Spleen (tissue), 11 donors: ENCODE measurements around the gene PDE10A. TPM values are rescaled to one million over a fixed set of nuclear protein-coding genes. Genes with fewer than 3 reads are reported as not detected.

Experiments used
- DNase-seq: peaks from one replicate; pipeline ENCODE4 v3.0.0-alpha.2; 2020
- H3K27ac ChIP-seq, 8 donors: fragments of 200-600 bp; sonication (generic) in 7 of 8; 1 replicate in 4 of 8; 2 replicates in 4 of 8; pipeline versions ENCODE4 v1.5.0 to v1.8.0; 2016 to 2021; ENCODE audit warnings: inconsistent platforms in 4 of 8, mild to moderate bottlenecking in 4 of 8, moderate library complexity in 1 of 8
- H3K27me3 ChIP-seq, 7 donors: fragments of 200-600 bp; sonication (generic) in 6 of 7; replicated peaks in 1 of 7; 1 replicate in 4 of 7; 2 replicates in 3 of 7; pipeline versions ENCODE4 v1.5.0 to v1.8.0; 2016 to 2021; ENCODE audit warnings: inconsistent platforms in 3 of 7, mild to moderate bottlenecking in 1 of 7
- H3K36me3 ChIP-seq, 6 donors: fragments of 200-600 bp; sonication (generic) in 5 of 6; 1 replicate in 4 of 6; 2 replicates in 2 of 6; pipeline versions ENCODE4 v1.5.0 to v1.8.0; 2016 to 2021; ENCODE audit warnings: inconsistent platforms in 2 of 6
- H3K4me1 ChIP-seq, 6 donors: fragments of 200-600 bp; sonication (generic) in 5 of 6; 1 replicate in 3 of 6; 2 replicates in 3 of 6; pipeline versions ENCODE4 v1.5.0 to v1.8.0; 2016 to 2021; ENCODE audit warnings: inconsistent platforms in 3 of 6
- H3K4me3 ChIP-seq, 8 donors: fragments of 200-600 bp; sonication (generic) in 7 of 8; 1 replicate in 4 of 8; 2 replicates in 4 of 8; pipeline versions ENCODE4 v1.5.0 to v1.8.0; 2016 to 2021; ENCODE audit warnings: inconsistent platforms in 4 of 8, mild to moderate bottlenecking in 4 of 8, moderate library complexity in 2 of 8
- H3K9me3 ChIP-seq, 8 donors: fragments of 200-600 bp; sonication (generic) in 7 of 8; 1 replicate in 4 of 8; 2 replicates in 4 of 8; pipeline versions ENCODE4 v1.5.0 to v1.8.0; 2016 to 2021; ENCODE audit warnings: inconsistent platforms in 4 of 8
- CTCF ChIP-seq, 11 experiments: fragments of 200-600 bp in 7 of 11; fragments of 450-650 bp in 4 of 11; sonication (generic) in 4 of 11; IDR thresholded peaks in 8 of 11; conservative IDR thresholded peaks in 3 of 11; 1 replicate in 7 of 11; 2 replicates in 4 of 11; pipeline versions ENCODE4 v1.4.0 to v1.8.0; 2016 to 2021; ENCODE audit warnings: antibody characterized with exemption in 11 of 11, inconsistent platforms in 4 of 11, mild to moderate bottlenecking in 1 of 11
- POLR2A ChIP-seq, 3 donors: fragments of 450-650 bp; IDR thresholded peaks; one replicate each; pipeline ENCODE4 v1.5.1; 2017; ENCODE audit warnings: antibody characterized with exemption in 3 of 3, mild to moderate bottlenecking in 1 of 3
- POLR2AphosphoS5 ChIP-seq, 3 donors: sonication (generic); formaldehyde crosslinking; IDR thresholded peaks; one replicate each; pipeline ENCODE4 v1.5.1; 2017; ENCODE audit warnings: antibody characterized with exemption in 3 of 3
- WGBS, 5 donors: extraction: QIAGEN DNeasy Blood & Tissue Kit in 3 of 5; methylation state at CpG; one replicate each; pipeline versions ENCODE4 v1.1.5 to v1.1.7; 2013 to 2018; 5-methylcytosine and 5-hydroxymethylcytosine counted together
- intact Hi-C: fragments of 100-400 bp; cut with DNase I; formaldehyde crosslinking; loops from one replicate; pipeline ENCODE4 v1.15.0; 2023; ENCODE audit warnings: low total_unique reads
- polyA plus RNA-seq, 3 donors: library from polyadenylated mRNA; stranded (reverse); fragments of 200-250 nt; gene quantifications; one replicate each; pipeline ENCODE4 v1.2.1, GENCODE V29; 2013
- total RNA-seq, 7 donors: library from RNA; depleted of rRNA in 3 of 7; stranded (reverse); fragments of >200 nt in 3 of 7; fragmentation: NEBNext Ultra II Directional in 4 of 7; extraction: Animal tissue kit (Norgen Biotek cat#: 25700) in 4 of 7; gene quantifications; one replicate each; pipeline versions ENCODE4 v1.1.0 to v1.2.1, GENCODE V29; 2016 to 2021
- donor health status: healthy with polysubstance abuse.
- donor health status: DM: no; HTN: no; CAD: no; lungs with moderate emphysema.
- donor health status: DM: no; HTN: no; CAD: no.
- donor health status: Bipolar disorder and iron deficiency.
- donor health status: healthy.
- donor health status: DM: no; HTN: no; CAD: no.
- donor health status: DM: yes; HTN: yes; CAD: no.

Gene PDE10A
- total and polyA plus RNA-seq, 10 donors, result 1.1 to 28.2 (median 9.6) TPM

GRCh38 chr6:165571721-165572132 lies 91.3 kb downstream of the PDE10A start:
- WGBS, 5 donors, result 39 to 67% (median 54%) methylated on average over 3 of the region's 3 CpGs
- intact Hi-C loops, result no loop called here

GRCh38 chr6:165571068-165571682 lies 91.9 kb downstream of the PDE10A start:
- Histone ChIP-seq H3K36me3 (no peaks in the 10 kb centered on the region), H3K4me1 (peaks cover 0 to 14% (median 5%) of the 10 kb centered on the region in 6 donors), H3K9me3 (no peaks in the 10 kb centered on the region), H3K27me3 (no peaks in the 10 kb centered on the region), H3K27ac (no peak overlapping the region), H3K4me3 (no peak overlapping the region)
- 66 to 94% (median 88%) methylated on average over 2 of the region's 2 CpGs for WGBS, 5 donors
- intact Hi-C loops, result no loop called here
- DNase-seq, result no peak
- TF ChIP-seq POLR2AphosphoS5 (IDR thresholded peaks at IDR 0.05), result no peak
- no peak for TF ChIP-seq CTCF (IDR thresholded peaks at IDR 0.05 in 8 of 11, conservative IDR thresholded peaks at IDR 0.05 in 3 of 11)
- no peak for TF ChIP-seq POLR2A (IDR thresholded peaks at IDR 0.05)

More at GRCh38 chr6:165571721-165572132, 91.3 kb downstream of the PDE10A start:
- no peak overlapping the region for H3K27ac ChIP-seq
- peaks cover 0 to 14% (median 5%) of the 10 kb centered on the region in 6 donors for H3K4me1 ChIP-seq
- TF ChIP-seq POLR2A (IDR thresholded peaks at IDR 0.05), result no peak
- no peak for TF ChIP-seq POLR2AphosphoS5 (IDR thresholded peaks at IDR 0.05)
- no peaks in the 10 kb centered on the region for H3K9me3 ChIP-seq
- no peak overlapping the region for H3K4me3 ChIP-seq
- H3K36me3 ChIP-seq, result no peaks in the 10 kb centered on the region
- DNase-seq, result no peak
- H3K27me3 ChIP-seq, result no peaks in the 10 kb centered on the region

- Histone ChIP-seq H3K9me3 (peaks cover 0 to 8% (median 0%) of the 10 kb centered on the region in 8 donors), H3K4me3 (no peak overlapping the region), H3K4me1 (peaks cover 0 to 7% (median 2%) of the 10 kb centered on the region in 6 donors), H3K36me3 (no peaks in the 10 kb centered on the region), H3K27me3 (no peaks in the 10 kb centered on the region), H3K27ac (no peak overlapping the region)
- WGBS, 5 donors, result 50 to 68% (median 53%) methylated on average over 2 of the region's 2 CpGs
- no peak for DNase-seq
- TF ChIP-seq CTCF (IDR thresholded peaks at IDR 0.05 in 8 of 11, conservative IDR thresholded peaks at IDR 0.05 in 3 of 11), result no peak
- TF ChIP-seq POLR2A (IDR thresholded peaks at IDR 0.05), result no peak
- no peak for TF ChIP-seq POLR2AphosphoS5 (IDR thresholded peaks at IDR 0.05)
- intact Hi-C loops, result loop anchor here (10.0 kb wide), 1 partner anchor 86 kb away; no protein-coding TSS in a partner anchor
These were observed 94.7 kb downstream of the PDE10A start for GRCh38 chr6:165568326-165568725.

- WGBS, 5 donors, result 79 to 92% (median 88%) methylated on average over 5 of the region's 5 CpGs
- intact Hi-C loops, result loop anchor here (10.0 kb wide), 1 partner anchor 89 kb away; no protein-coding TSS in a partner anchor
- DNase-seq, result no peak
- TF ChIP-seq POLR2A (IDR thresholded peaks at IDR 0.05) (no peak), CTCF (IDR thresholded peaks at IDR 0.05 in 8 of 11, conservative IDR thresholded peaks at IDR 0.05 in 3 of 11) (no peak), POLR2AphosphoS5 (IDR thresholded peaks at IDR 0.05) (no peak)
- Histone ChIP-seq H3K9me3 (peaks cover 0 to 8% (median 0%) of the 10 kb centered on the region in 8 donors), H3K27me3 (no peaks in the 10 kb centered on the region), H3K4me3 (no peak overlapping the region), H3K4me1 (no peaks in the 10 kb centered on the region), H3K27ac (no peak overlapping the region), H3K36me3 (no peaks in the 10 kb centered on the region)
These were observed 96.8 kb downstream of the PDE10A start for GRCh38 chr6:165566088-165566828.
